Neural progenitor cell (in vitro differentiated cells): ENCODE data around the gene CA12. TPM values are rescaled to one million over a fixed set of nuclear protein-coding genes. Genes with fewer than 3 reads are reported as not detected.

Source experiments
- DNase-seq: peaks from one replicate; pipeline ENCODE4 v3.0.0-alpha.2; 2016; ENCODE audit warnings: low spot score
- H2AFZ ChIP-seq: fragments of 200-600 bp; sonication (generic); replicated peaks from 2 replicates; pipeline ENCODE4 v1.6.1; 2016; ENCODE audit warnings: antibody characterized with exemption
- H3F3A ChIP-seq: fragments of 200-600 bp; sonication (generic); 2 replicates; pipeline ENCODE4 v1.6.1; 2016; ENCODE audit warnings: antibody characterized with exemption, low read depth
- H3K27ac ChIP-seq: fragments of 200-600 bp; sonication (generic); 2 replicates; pipeline ENCODE4 v1.5.1; 2016; ENCODE audit warnings: mild to moderate bottlenecking
- H3K27me3 ChIP-seq: fragments of 200-600 bp; sonication (generic); 2 replicates; pipeline ENCODE4 v1.6.1; 2016; ENCODE audit warnings: mild to moderate bottlenecking, moderate library complexity
- H3K36me3 ChIP-seq: fragments of 200-600 bp; sonication (generic); 2 replicates; pipeline ENCODE4 v1.5.1; 2016
- H3K4me1 ChIP-seq: fragments of 200-600 bp; sonication (generic); 2 replicates; pipeline ENCODE4 v1.6.1; 2016; ENCODE audit warnings: mixed run types
- H3K4me2 ChIP-seq: fragments of 200-600 bp; sonication (generic); 2 replicates; pipeline ENCODE4 v1.6.1; 2016
- H3K4me3 ChIP-seq: fragments of 200-600 bp; sonication (generic); 2 replicates; pipeline ENCODE4 v1.5.1; 2016
- H3K79me2 ChIP-seq: fragments of 200-600 bp; sonication (generic); 2 replicates; pipeline ENCODE4 v1.6.1; 2016; ENCODE audit warnings: low read depth
- H3K9ac ChIP-seq: fragments of 200-600 bp; sonication (generic); 2 replicates; pipeline ENCODE4 v1.6.1; 2016
- H3K9me3 ChIP-seq: fragments of 200-600 bp; sonication (generic); 2 replicates; pipeline ENCODE4 v1.5.1; 2016; ENCODE audit warnings: low read depth
- H4K20me1 ChIP-seq: fragments of 200-600 bp; sonication (generic); 2 replicates; pipeline ENCODE4 v1.6.1; 2016; ENCODE audit warnings: low read depth
- H3K27ac Mint-ChIP-seq: 3 replicates; pipeline ENCODE4 v1.8.0; 2021; ENCODE audit warnings: mixed read lengths
- H3K27me3 Mint-ChIP-seq: 2 replicates; pipeline ENCODE4 v1.8.0; 2022; ENCODE audit warnings: low read depth, mild to moderate bottlenecking, inconsistent platforms, moderate library complexity, mixed read lengths; ENCODE audit not compliant: insufficient read depth
- H3K36me3 Mint-ChIP-seq: 3 replicates; pipeline ENCODE4 v1.8.0; 2021; ENCODE audit warnings: mixed read lengths
- H3K4me1 Mint-ChIP-seq: 3 replicates; pipeline ENCODE4 v1.8.0; 2021; ENCODE audit warnings: mixed read lengths
- H3K4me3 Mint-ChIP-seq: 3 replicates; pipeline ENCODE4 v1.8.0; 2021; ENCODE audit warnings: mild to moderate bottlenecking, moderate library complexity, mixed read lengths
- H3K9me3 Mint-ChIP-seq: 3 replicates; pipeline ENCODE4 v1.8.0; 2020; ENCODE audit warnings: mixed read lengths
- CTCF ChIP-seq: fragments of 200-600 bp; sonication (generic); IDR thresholded peaks from 2 replicates; pipeline ENCODE4 v1.5.1; 2017; ENCODE audit warnings: antibody characterized with exemption, mild to moderate bottlenecking
- EZH2 ChIP-seq: fragments of 200-600 bp; sonication (generic); IDR thresholded peaks from 2 replicates; pipeline ENCODE4 v1.6.1; 2017; ENCODE audit warnings: antibody characterized with exemption, mild to moderate bottlenecking, moderate library complexity
- EZH2phosphoT487 ChIP-seq: fragments of 200-600 bp; sonication (generic); IDR thresholded peaks from 2 replicates; pipeline ENCODE4 v1.6.1; 2017; ENCODE audit warnings: antibody characterized with exemption
- total RNA-seq: library from RNA; depleted of rRNA; stranded (reverse); fragments of >200 nt; gene quantifications from 2 replicates; pipeline ENCODE4 v1.2.3, GENCODE V29; 2015; ENCODE audit warnings: low replicate concordance

The CA12 gene
- total RNA-seq, 1 donor from 2014 or later = 0.45 TPM

- no peak overlapping the region for H3K27ac Mint-ChIP-seq
- no peaks in the 10 kb centered on the region for H3K79me2 ChIP-seq
- DNase-seq = no peak
- no peak for TF ChIP-seq EZH2
- H3K36me3 ChIP-seq = no peaks in the 10 kb centered on the region
- no peak overlapping the region for H3K27ac ChIP-seq
- no peaks in the 10 kb centered on the region for H3K9me3 Mint-ChIP-seq
- peaks cover 15% of the 10 kb centered on the region for H3K27me3 ChIP-seq
- no peaks in the 10 kb centered on the region for H3K36me3 Mint-ChIP-seq
- H3K4me3 ChIP-seq = no peak overlapping the region
- H3F3A ChIP-seq = no peaks in the 10 kb centered on the region
- no peaks in the 10 kb centered on the region for H3K4me1 ChIP-seq
- peaks cover 3% of the 10 kb centered on the region for H3K4me1 Mint-ChIP-seq
- H3K27me3 Mint-ChIP-seq = peaks cover 10% of the 10 kb centered on the region
- no peak overlapping the region for H3K9ac ChIP-seq
- no peak overlapping the region for H2AFZ ChIP-seq
- H3K9me3 ChIP-seq = no peaks in the 10 kb centered on the region
- no peak overlapping the region for H3K4me3 Mint-ChIP-seq
- no peak overlapping the region for H3K4me2 ChIP-seq
- H4K20me1 ChIP-seq = no peaks in the 10 kb centered on the region
Measured at GRCh38 chr15:63388511-63388910, 6.9 kb upstream of the CA12 start.

GRCh38 chr15:63387748-63388493, 6.3 kb upstream of the CA12 start:
- no peaks in the 10 kb centered on the region for H3K9me3 ChIP-seq
- H3K27me3 ChIP-seq = peaks cover 21% of the 10 kb centered on the region
- Mint-ChIP-seq H3K4me1 (peaks cover 4% of the 10 kb centered on the region), H3K36me3 (no peaks in the 10 kb centered on the region), H3K27me3 (peaks cover 13% of the 10 kb centered on the region), H3K4me3 (no peak overlapping the region), H3K9me3 (no peaks in the 10 kb centered on the region), H3K27ac (no peak overlapping the region)
- no peak overlapping the region for H3K4me2 ChIP-seq
- no peak for DNase-seq
- no peaks in the 10 kb centered on the region for H3K79me2 ChIP-seq
- H3K4me1 ChIP-seq = no peaks in the 10 kb centered on the region
- H3K36me3 ChIP-seq = no peaks in the 10 kb centered on the region
- H4K20me1 ChIP-seq = no peaks in the 10 kb centered on the region
- H3F3A ChIP-seq = no peaks in the 10 kb centered on the region
- no peak overlapping the region for H3K4me3 ChIP-seq
- no peak for TF ChIP-seq CTCF
- no peak for TF ChIP-seq EZH2
- no peak for TF ChIP-seq EZH2phosphoT487
- H2AFZ ChIP-seq = no peak overlapping the region
- no peak overlapping the region for H3K27ac ChIP-seq
- H3K9ac ChIP-seq = no peak overlapping the region

GRCh38 chr15:63385911-63386531, 4.4 kb upstream of the CA12 start:
- H3F3A ChIP-seq = no peaks in the 10 kb centered on the region
- peaks cover 40% of the 10 kb centered on the region for H3K27me3 ChIP-seq
- Mint-ChIP-seq H3K9me3 (no peaks in the 10 kb centered on the region), H3K4me1 (peaks cover 11% of the 10 kb centered on the region), H3K4me3 (no peak overlapping the region), H3K36me3 (no peaks in the 10 kb centered on the region), H3K27ac (no peak overlapping the region), H3K27me3 (peaks cover 22% of the 10 kb centered on the region)
- H3K27ac ChIP-seq = no peak overlapping the region
- TF ChIP-seq EZH2phosphoT487 (no peak), CTCF (no peak), EZH2 (no peak)
- peaks cover 4% of the 10 kb centered on the region for H3K4me1 ChIP-seq
- no peaks in the 10 kb centered on the region for H3K36me3 ChIP-seq
- no peak for DNase-seq
- H3K9ac ChIP-seq = no peak overlapping the region
- no peaks in the 10 kb centered on the region for H3K9me3 ChIP-seq
- no peak overlapping the region for H2AFZ ChIP-seq
- no peak overlapping the region for H3K4me3 ChIP-seq
- no peaks in the 10 kb centered on the region for H4K20me1 ChIP-seq
- no peaks in the 10 kb centered on the region for H3K79me2 ChIP-seq
- no peak overlapping the region for H3K4me2 ChIP-seq

DNA sequence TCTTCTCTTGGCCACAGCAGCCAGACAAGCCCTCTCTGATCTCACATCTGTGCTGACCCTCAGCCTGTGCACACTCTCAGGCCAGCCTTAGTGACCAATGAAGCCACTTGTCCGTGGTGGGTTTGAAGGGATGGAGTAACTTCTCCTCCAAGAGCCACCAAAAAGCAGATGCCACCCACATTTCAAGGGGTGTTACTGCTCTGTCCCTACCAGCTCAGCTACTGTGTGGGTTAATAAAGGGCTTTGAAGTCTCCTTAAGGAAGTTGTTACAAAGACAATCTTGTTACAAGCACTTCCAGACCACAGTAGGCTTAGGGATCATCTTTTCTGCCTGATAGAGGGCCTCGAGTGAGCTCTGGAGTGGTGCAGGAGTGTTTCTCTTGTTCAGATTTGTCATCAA, 3.3 kb upstream of the CA12 start:
- Histone ChIP-seq H3K27ac (no peak overlapping the region), H3F3A (no peaks in the 10 kb centered on the region), H3K9me3 (no peaks in the 10 kb centered on the region), H3K4me1 (peaks cover 15% of the 10 kb centered on the region), H3K4me3 (no peak overlapping the region), H3K9ac (no peak overlapping the region), H4K20me1 (no peaks in the 10 kb centered on the region), H3K27me3 (peaks cover 51% of the 10 kb centered on the region), H3K4me2 (no peak overlapping the region), H2AFZ (no peak overlapping the region), H3K79me2 (no peaks in the 10 kb centered on the region), H3K36me3 (no peaks in the 10 kb centered on the region)
- no peaks in the 10 kb centered on the region for H3K9me3 Mint-ChIP-seq
- peaks cover 28% of the 10 kb centered on the region for H3K27me3 Mint-ChIP-seq
- TF ChIP-seq CTCF = no peak
- no peak for TF ChIP-seq EZH2phosphoT487
- no peak for TF ChIP-seq EZH2
- H3K27ac Mint-ChIP-seq = no peak overlapping the region
- DNase-seq = no peak
- H3K36me3 Mint-ChIP-seq = no peaks in the 10 kb centered on the region
- peaks cover 21% of the 10 kb centered on the region for H3K4me1 Mint-ChIP-seq
- H3K4me3 Mint-ChIP-seq = no peak overlapping the region
